Right renal cortex interstitium (tissue), 3 donors: ENCODE measurements around the gene GNRHR. TPM values are rescaled to one million over a fixed set of nuclear protein-coding genes. Genes with fewer than 3 reads are reported as not detected.
"Not testable (repeated sequence)": the region's sequence is repeated elsewhere in the genome, so short reads cannot be mapped to it uniquely, and the experiment has no call there.

Experiments used
- DNase-seq, 3 donors: peaks; one replicate each; pipeline ENCODE4 v3.0.0-alpha.2; 2013; ENCODE audit warnings: low read depth in 3 of 3, low spot score in 2 of 3
- polyA plus RNA-seq, 3 donors: library from polyadenylated mRNA; unstranded; fragments of 120-200 nt; gene quantifications; one replicate each; pipeline ENCODE4 v1.2.1, GENCODE V29; 2013; ENCODE audit not compliant: insufficient read length in 3 of 3

Gene GNRHR
- polyA plus RNA-seq: under 1 TPM; 0.35 to 0.46 (median 0.36) TPM

- no peak for DNase-seq
These were observed at the start of gene GNRHR for GRCh38 chr4:67754288-67754687. Gene GNRHR, minus strand, starts transcription at chr4:67754388. Its CDS starts 53 bp downstream, at chr4:67754335.

DNA sequence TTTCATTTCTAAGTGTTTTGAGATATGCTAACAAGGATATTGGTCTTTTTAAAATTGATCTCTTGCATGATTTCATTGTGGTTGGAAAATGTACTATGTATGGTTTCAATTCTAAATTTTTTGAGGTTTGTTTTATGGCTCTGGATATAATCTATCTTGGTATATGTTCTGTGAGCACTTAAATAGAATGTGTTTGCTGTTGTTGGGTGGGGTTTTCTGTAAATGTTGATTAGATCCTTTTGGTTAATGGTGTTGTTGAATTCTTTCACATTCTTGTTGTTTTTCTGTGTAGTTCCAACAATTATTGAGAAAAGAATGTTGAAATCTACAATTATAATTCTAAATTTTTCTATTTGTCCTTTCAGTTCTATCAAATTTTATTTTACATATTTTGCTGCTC is 42.6 kb upstream of the GNRHR start:
- no peak for DNase-seq

- no peak for DNase-seq
These were observed 36.5 kb upstream of the GNRHR start for GRCh38 chr4:67790721-67791120.

- no peak for DNase-seq
These were observed 33.1 kb upstream of the GNRHR start for GRCh38 chr4:67787311-67787710.

DNA sequence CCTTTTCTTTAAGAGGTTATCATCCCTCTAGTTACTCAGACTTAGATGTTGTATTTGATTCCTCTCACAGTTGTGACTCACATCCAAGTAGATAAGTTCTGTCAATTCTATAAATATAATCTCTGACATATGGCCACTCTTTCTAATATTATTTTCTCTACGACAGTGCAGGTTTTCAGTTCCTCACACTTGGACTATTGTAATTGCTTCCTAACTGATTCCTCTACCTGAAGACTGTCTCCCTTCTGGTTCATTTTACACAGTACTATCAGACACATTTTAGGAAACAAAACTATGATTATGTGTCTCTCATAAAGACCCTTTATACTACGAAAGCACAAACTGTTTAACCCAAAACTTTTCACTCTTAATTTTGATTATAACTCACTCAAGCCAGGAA is 31.3 kb upstream of the GNRHR start:
- DNase-seq: no peak

- no peak for DNase-seq
These were observed 25.4 kb upstream of the GNRHR start for GRCh38 chr4:67779631-67780030.

DNA sequence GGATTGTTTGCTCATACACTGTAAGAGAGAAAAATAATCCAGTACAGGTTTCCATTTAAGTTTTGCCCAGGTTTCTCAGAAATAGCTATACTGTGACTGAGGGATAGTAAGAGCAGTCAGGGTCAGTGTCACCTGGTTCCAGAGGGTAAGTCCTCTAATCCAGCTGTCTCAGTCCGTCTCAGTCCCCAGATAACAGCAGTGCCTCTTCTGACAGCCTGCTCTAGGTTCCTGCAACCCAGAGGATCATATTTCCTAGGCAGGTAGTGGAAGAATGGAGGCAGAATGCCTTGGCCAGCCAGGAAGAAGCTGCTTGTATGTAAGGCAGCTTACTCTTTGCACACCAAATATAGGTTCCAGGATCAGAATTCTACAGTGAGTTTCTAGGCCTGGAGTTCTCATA is 22.6 kb upstream of the GNRHR start:
- DNase-seq: no peak

DNA sequence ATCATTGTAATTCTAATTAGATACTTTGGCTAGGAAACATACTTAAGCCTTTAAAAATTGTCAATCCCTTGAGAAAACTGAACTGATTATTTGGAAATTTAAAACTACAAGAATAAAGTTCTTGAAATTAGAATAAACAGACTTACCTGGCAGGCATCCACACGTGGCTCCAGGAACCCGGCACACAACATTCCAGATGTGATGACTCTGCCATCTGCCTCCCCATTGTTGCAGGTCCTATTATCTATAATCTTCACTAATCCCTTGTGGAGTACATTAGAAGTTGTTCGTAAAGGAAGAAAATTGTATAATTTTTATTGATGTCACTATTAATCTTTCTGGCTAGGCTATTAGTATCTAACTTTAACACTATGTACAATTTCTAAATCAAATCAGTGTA is 16.2 kb upstream of the GNRHR start:
- no peak for DNase-seq

GRCh38 chr4:67765928-67766327 is 11.7 kb upstream of the GNRHR start:
- DNase-seq: no peak

- no peak for DNase-seq
These were observed 11.2 kb upstream of the GNRHR start for GRCh38 chr4:67765401-67765800.

GRCh38 chr4:67764183-67764582 is 10.0 kb upstream of the GNRHR start:
- DNase-seq: no peak

DNA sequence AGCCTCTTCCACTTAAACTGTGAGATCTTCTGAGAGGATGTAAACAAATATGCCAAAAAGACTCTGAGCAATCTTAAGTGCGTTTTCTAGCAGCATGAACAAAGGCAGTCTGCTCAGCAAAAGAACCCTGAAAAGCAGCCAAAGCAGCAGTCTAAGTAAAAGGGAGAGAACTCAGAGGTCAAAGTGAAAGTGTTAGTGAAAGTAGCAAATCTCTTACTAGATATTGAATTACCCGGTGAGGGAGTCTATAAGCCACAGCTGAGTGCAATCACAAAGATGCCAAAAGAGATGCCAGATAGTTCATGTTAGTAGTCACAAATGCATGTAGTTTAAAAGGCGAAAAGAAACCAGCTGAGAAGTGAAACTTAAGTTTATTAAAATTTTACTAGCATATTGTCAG is 7.9 kb upstream of the GNRHR start:
- DNase-seq: no peak

DNA sequence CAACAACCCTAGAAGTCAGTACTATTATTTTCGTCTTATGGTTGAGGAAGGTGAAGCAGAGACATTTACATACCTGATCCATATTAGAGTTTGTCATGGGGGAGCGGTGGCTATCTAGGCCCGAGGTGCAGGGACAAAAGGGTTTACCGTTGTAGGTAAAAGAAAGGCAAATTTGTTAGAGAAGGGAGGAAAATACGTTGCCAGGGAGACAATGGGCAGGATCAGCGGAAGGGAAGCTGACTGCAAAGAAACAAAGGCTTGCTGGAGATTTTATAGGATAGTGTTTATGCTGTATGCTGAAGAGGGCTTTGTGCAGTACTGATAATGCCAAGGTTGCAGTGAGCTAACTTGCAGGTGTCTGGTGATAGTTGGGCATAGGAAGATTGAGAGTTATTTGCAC is 2.8 kb upstream of the GNRHR start:
- DNase-seq: not testable (repeated sequence)

GRCh38 chr4:67755974-67756373 is 1.8 kb upstream of the GNRHR start:
- no peak for DNase-seq

DNA sequence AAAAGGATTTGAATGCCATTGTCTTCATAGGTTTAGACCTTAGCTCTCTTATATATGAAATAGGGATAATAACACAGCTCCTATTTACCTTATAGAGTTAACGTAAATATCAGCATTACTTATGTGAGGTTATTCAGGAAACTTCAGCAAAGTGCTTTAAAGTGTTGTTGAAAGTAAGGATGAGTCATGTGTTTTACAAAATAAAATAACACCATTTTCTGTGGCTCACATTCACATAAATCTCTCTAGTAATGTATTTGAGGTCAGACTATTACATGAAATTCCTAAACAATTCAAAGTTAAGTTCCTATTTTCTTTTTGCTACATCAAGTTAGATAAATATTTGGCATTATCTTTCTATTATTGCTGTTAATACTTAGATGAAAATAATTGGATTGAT is 2.9 kb downstream of the GNRHR start:
- DNase-seq: no peak

GRCh38 chr4:67750691-67751090 is 3.5 kb downstream of the GNRHR start:
- no peak for DNase-seq

GRCh38 chr4:67749286-67749685 is 4.9 kb downstream of the GNRHR start:
- no peak for DNase-seq

DNA sequence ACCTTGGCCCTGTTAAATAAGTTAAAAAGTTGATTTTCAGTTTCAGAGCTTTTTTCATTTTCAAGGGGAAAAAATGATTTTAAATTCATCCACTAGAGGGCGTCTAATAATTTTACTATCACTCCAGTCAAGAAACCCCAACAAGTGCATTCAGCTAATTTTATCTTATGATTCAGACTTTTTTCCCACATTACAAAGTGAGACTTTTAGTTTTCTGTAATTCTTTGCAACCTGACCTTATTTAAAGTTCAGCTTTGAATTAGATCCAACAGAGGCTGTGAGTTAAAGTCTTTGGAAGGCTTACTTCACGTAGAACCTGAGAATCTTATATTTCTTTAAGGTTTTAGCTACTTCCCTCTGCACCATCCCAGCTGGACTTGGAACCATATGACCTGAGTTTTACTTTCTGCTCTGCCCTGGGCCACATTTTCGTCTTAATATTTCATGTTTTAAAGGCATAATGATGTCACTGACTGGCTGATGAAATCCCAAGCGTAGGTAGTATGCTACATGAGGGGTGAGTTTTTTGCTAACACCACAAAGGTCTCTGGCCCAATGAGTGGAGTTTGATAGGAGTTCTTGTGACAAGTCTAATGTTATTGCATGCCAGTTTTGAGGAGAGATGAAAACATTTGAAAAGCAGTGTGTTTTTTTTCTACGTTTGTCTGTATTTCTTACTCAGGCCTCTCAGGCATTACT is 7.2 kb downstream of the GNRHR start:
- DNase-seq: peak in 2 of 3 donors; percentile 8 to 25

GRCh38 chr4:67744561-67745283 is 9.5 kb downstream of the GNRHR start:
- DNase-seq: no peak

- DNase-seq: no peak
These were observed 11.0 kb downstream of the GNRHR start for GRCh38 chr4:67743194-67743593.

DNA sequence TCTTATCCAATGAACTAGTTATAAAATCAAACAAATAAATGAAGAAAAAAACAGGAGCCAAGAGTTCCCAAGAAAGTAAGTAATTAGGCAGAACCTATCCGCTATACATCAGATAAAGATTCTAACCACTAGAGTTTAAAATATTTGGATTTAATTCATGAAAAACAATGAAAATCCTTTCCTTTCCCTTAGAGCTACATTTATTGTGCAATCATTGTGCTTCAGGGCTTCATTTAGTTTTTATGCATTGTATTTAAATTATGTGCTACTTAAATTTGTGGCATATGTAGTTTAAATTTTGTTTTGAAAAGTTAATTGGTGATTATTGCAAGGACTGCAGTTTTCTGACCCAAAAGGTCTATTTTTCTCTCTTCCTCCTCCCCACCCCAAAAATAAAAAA is 17.9 kb downstream of the GNRHR start:
- DNase-seq: no peak

- no peak for DNase-seq
These were observed 18.9 kb downstream of the GNRHR start for GRCh38 chr4:67735325-67735724.
